Measurements from ENCODE around the gene TMEM130. TPM values are rescaled to one million over a fixed set of nuclear protein-coding genes. Genes with fewer than 3 reads are reported as not detected.

The TMEM130 gene
- polyA plus RNA-seq, 3 donors, result 0.05 TPM; not detected in 2

DNA sequence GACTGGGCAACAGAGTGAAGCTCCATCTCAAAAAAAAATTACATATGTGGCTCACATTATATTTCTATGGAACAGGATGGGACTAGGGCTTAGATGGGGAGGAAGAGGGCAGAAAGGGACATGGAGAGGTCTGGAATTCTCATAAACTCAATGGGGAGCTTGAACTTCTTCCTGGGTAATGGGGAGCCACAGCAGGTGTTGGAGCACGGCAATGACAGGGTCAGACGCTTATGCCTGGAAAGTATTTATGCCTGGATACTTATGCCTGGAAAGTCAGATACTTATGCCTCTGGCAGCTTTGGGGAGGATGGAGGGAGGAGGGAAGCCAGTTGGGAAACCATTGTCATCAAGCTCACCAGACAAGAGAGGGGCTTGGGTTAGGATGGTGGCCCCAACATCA lies 36.8 kb downstream of the TMEM130 start:
- DNase-seq, result no peak

DNA sequence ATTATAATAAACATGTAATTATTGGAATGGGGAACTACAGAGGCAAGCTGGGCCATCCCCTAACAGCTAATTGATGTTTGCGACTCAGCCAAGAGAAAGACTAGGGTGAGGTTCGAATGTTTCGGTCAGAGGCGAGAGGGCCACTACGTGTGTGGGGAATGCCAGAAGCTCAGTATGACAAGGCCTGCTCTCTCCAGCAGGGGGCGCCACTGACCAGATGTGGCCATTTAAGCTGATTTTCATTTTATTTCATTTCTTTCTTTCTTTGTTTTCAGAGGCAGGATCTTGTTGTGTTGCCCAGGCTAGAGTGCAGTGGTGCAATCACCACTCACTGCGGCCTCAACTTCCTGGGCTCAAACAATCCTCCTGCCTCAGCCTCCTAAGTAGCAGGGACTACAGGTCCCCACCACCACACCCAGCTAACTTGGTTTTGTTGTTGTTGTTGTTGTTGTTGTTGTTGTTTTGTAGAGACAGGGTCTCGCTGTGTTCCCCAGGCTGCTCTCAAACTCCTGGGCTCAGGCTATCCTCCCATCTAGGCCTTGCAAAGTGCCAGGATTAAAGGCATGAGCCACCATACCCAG lies 38.1 kb downstream of the TMEM130 start:
- Histone ChIP-seq H3K36me3 (replicated peaks in 1 of 2; ENCODE audit: control insufficient read depth in 1 of 2, insufficient read depth in 2 of 2, low read length in 2 of 2) (no peaks in the 10 kb centered on the region), H3K4me1 (ENCODE audit: control insufficient read depth in 1 of 2, insufficient read depth in 2 of 2, low read length in 2 of 2) (no peaks in the 10 kb centered on the region), H3K27ac (ENCODE audit: low read depth in 1 of 2, low read length in 2 of 2) (no peak overlapping the region), H3K4me2 (replicated peaks; ENCODE audit: extremely low read depth, low read length, poor library complexity, severe bottlenecking) (no peak overlapping the region), H3K79me2 (ENCODE audit: insufficient read depth, low read length) (no peaks in the 10 kb centered on the region), H3K9ac (ENCODE audit: insufficient read depth, low read length, poor library complexity, severe bottlenecking) (no peak overlapping the region), H3K4me3 (replicated peaks in 1 of 3; ENCODE audit: low read depth in 2 of 3, low read length in 3 of 3) (no peak overlapping the region), H3K9me3 (replicated peaks in 1 of 2; ENCODE audit: control insufficient read depth in 1 of 2, insufficient read depth in 1 of 2, low read length in 2 of 2) (no peaks in the 10 kb centered on the region), H4K20me1 (ENCODE audit: insufficient read depth, low read length) (no peaks in the 10 kb centered on the region), H2AFZ (ENCODE audit: insufficient read depth, low read depth, low read length, poor library complexity, severe bottlenecking) (no peak overlapping the region), H3K27me3 (ENCODE audit: control insufficient read depth in 2 of 2, insufficient read depth in 2 of 2, low read length in 2 of 2) (no peaks in the 10 kb centered on the region)
- no peak overlapping the region for H3K27ac Mint-ChIP-seq
- H3K27me3 Mint-ChIP-seq (ENCODE audit: low read depth in 3 of 3), result peaks cover 2 to 9% (median 8%) of the 10 kb centered on the region in 3 donors
- no peaks in the 10 kb centered on the region for H3K36me3 Mint-ChIP-seq
- H3K9me3 Mint-ChIP-seq, result peaks cover 0 to 4% (median 0%) of the 10 kb centered on the region in 7 donors
- no peaks in the 10 kb centered on the region for H3K4me1 Mint-ChIP-seq
- TF ChIP-seq, protein P1, sequence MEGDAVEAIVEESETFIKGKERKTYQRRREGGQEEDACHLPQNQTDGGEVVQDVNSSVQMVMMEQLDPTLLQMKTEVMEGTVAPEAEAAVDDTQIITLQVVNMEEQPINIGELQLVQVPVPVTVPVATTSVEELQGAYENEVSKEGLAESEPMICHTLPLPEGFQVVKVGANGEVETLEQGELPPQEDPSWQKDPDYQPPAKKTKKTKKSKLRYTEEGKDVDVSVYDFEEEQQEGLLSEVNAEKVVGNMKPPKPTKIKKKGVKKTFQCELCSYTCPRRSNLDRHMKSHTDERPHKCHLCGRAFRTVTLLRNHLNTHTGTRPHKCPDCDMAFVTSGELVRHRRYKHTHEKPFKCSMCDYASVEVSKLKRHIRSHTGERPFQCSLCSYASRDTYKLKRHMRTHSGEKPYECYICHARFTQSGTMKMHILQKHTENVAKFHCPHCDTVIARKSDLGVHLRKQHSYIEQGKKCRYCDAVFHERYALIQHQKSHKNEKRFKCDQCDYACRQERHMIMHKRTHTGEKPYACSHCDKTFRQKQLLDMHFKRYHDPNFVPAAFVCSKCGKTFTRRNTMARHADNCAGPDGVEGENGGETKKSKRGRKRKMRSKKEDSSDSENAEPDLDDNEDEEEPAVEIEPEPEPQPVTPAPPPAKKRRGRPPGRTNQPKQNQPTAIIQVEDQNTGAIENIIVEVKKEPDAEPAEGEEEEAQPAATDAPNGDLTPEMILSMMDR (IDR thresholded peaks at IDR 0.05), result peak; percentile 80
- peak in 2 of 3 donors; percentile 2 to 28 for DNase-seq
- no peak overlapping the region for H3K4me3 Mint-ChIP-seq
- intact Hi-C loops (cut with micrococcal nuclease), result no loop called here
- WGBS (ENCODE audit: insufficient coverage), result 84% methylated on average over 7 of the region's 8 CpGs

More for the DNA sequence above, 36.8 kb downstream of the TMEM130 start:
- peak overlapping the region in 1 of 7 donors; percentile 10 for H3K27ac Mint-ChIP-seq
- no peak overlapping the region for H3K4me3 Mint-ChIP-seq
- H3K9me3 Mint-ChIP-seq, result peaks cover 0 to 4% (median 0%) of the 10 kb centered on the region in 7 donors
- Histone ChIP-seq H3K79me2 (ENCODE audit: insufficient read depth, low read length) (no peaks in the 10 kb centered on the region), H3K4me2 (replicated peaks; ENCODE audit: extremely low read depth, low read length, poor library complexity, severe bottlenecking) (no peak overlapping the region), H3K36me3 (replicated peaks in 1 of 2; ENCODE audit: control insufficient read depth in 1 of 2, insufficient read depth in 2 of 2, low read length in 2 of 2) (no peaks in the 10 kb centered on the region), H3K27ac (ENCODE audit: low read depth in 1 of 2, low read length in 2 of 2) (no peak overlapping the region), H3K4me1 (ENCODE audit: control insufficient read depth in 1 of 2, insufficient read depth in 2 of 2, low read length in 2 of 2) (no peaks in the 10 kb centered on the region), H3K9ac (ENCODE audit: insufficient read depth, low read length, poor library complexity, severe bottlenecking) (no peak overlapping the region), H4K20me1 (ENCODE audit: insufficient read depth, low read length) (no peaks in the 10 kb centered on the region), H2AFZ (ENCODE audit: insufficient read depth, low read depth, low read length, poor library complexity, severe bottlenecking) (no peak overlapping the region), H3K4me3 (replicated peaks in 1 of 3; ENCODE audit: low read depth in 2 of 3, low read length in 3 of 3) (no peak overlapping the region), H3K27me3 (ENCODE audit: control insufficient read depth in 2 of 2, insufficient read depth in 2 of 2, low read length in 2 of 2) (no peaks in the 10 kb centered on the region), H3K9me3 (replicated peaks in 1 of 2; ENCODE audit: control insufficient read depth in 1 of 2, insufficient read depth in 1 of 2, low read length in 2 of 2) (no peaks in the 10 kb centered on the region)
- intact Hi-C loops (cut with micrococcal nuclease), result no loop called here
- no peaks in the 10 kb centered on the region for H3K4me1 Mint-ChIP-seq
- H3K36me3 Mint-ChIP-seq, result no peaks in the 10 kb centered on the region
- peaks cover 2 to 7% (median 6%) of the 10 kb centered on the region in 3 donors for H3K27me3 Mint-ChIP-seq (ENCODE audit: low read depth in 3 of 3)
- TF ChIP-seq, protein P1 (IDR thresholded peaks at IDR 0.05), result no peak
- no CpG with 5 or more reads among the region's 2 CpGs for WGBS (ENCODE audit: insufficient coverage)
